KOPT-K1 (cell line): ENCODE measurements around the gene ROR1.

ENCODE experiments used
- H3K27ac ChIP-seq: fragments of 200-600 bp; sonication (generic); 2 replicates; pipeline ENCODE4 v1.5.1; 2016; ENCODE audit warnings: antibody characterized with exemption, mild to moderate bottlenecking, low read depth, low read length; ENCODE audit not compliant: poor library complexity, severe bottlenecking
- H3K36me3 ChIP-seq: fragments of 200-600 bp; sonication (generic); 2 replicates; pipeline ENCODE4 v1.5.1; 2017; ENCODE audit warnings: antibody characterized with exemption, mild to moderate bottlenecking, low read length, moderate library complexity; ENCODE audit not compliant: insufficient read depth
- H3K9me3 ChIP-seq: fragments of 200-600 bp; sonication (generic); 2 replicates; pipeline ENCODE4 v1.5.1; 2017; ENCODE audit warnings: antibody characterized with exemption, low read length, mild to moderate bottlenecking; ENCODE audit not compliant: insufficient read depth, poor library complexity, severe bottlenecking

ROR1 gene

DNA sequence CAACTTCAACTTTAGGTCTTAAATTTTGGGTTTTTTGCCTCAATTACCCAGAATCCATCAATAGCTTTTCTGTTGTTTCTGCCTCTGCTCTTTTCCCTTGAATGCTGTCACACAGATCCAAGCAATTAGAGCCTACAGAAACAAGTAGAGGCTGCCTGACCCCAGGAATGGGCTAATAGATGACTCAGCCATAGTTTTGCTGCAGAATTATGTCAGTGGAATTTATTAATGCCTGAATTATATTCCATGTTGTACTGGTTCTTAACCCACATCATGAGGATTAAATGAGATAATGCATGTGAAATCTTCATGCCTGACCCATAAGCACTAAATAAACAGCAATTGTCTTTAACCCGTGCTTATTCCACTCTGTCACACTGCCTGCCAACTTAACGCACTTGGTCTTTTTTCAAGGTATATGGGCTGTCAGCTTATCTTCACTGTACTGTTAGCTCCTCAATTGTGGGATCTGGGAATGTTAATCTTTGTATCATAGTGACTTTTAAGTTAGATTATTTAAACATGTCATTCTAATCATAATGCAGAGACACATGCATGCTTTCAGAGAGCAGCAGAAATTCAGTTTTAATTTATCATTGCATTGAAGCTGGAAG is 213.3 kb downstream of the ROR1 start:
- Histone ChIP-seq H3K9me3 (no peaks in the 10 kb centered on the region), H3K36me3 (no peaks in the 10 kb centered on the region), H3K27ac (no peak overlapping the region)

GRCh38 chr1:63987628-63988024 is 213.8 kb downstream of the ROR1 start:
- H3K9me3 ChIP-seq: no peaks in the 10 kb centered on the region
- H3K27ac ChIP-seq: no peak overlapping the region
- H3K36me3 ChIP-seq: no peaks in the 10 kb centered on the region

DNA sequence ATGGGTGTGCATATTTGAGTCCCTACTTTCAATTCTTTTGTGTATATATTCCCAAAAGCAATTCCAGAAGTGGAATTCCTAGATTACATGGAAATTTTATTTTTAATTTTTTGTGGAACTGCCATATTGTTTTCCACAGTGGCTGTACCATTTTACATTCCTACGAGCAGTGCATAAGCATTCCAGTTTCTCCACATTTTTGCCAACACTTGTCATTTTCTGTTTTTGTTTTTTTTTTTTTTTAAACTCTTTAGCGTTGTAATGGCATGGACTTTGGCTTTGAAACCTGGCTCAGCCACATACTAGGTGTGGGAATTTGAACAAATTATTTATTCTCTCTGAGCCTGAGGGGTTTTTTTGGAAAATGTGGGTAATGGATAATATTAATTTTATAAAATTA is 215.1 kb downstream of the ROR1 start:
- no peak overlapping the region for H3K27ac ChIP-seq
- H3K36me3 ChIP-seq: no peaks in the 10 kb centered on the region
- no peaks in the 10 kb centered on the region for H3K9me3 ChIP-seq

DNA sequence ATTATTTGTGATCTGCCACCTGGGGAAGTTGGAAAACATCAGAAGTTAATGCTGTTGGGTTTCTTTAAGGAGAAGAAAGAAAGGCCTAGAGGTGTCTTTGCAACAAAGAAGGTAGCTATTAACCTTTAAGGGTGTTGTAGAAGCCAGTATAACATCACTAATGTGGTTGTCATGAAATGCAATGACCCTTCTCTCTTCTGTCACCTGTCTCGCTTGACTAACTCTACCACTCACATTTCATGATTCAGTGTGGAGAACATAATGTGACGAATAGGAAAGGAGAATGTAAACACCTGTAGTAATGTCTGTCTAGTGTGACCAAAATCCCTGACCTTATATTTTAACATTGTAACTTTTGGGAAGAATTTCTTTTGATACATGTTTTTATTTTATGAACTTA is 217.9 kb downstream of the ROR1 start:
- Histone ChIP-seq H3K36me3 (no peaks in the 10 kb centered on the region), H3K27ac (no peak overlapping the region), H3K9me3 (no peaks in the 10 kb centered on the region)

- no peak overlapping the region for H3K27ac ChIP-seq
- H3K36me3 ChIP-seq: no peaks in the 10 kb centered on the region
- no peaks in the 10 kb centered on the region for H3K9me3 ChIP-seq
Measured at GRCh38 chr1:64000021-64000420, 226.2 kb downstream of the ROR1 start.

DNA sequence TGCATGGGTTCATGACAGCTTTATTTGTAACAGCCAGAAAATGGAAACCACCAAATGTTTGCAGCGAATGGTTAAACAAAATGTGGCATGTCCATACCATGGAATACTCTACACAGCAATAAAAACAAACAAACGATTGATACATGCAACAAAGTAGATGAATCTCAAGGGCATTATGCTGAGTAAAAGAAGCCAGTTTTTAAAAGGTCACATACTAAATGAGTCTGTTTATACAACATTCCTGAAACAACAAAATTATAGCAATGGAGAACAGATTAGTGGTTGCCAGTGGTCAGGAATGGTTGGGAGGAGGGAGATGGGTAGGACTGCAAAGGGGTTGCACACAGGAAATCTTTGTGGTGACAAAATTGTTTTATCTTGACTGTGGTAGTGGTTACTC is 227.2 kb downstream of the ROR1 start:
- Histone ChIP-seq H3K36me3 (no peaks in the 10 kb centered on the region), H3K27ac (no peak overlapping the region), H3K9me3 (no peaks in the 10 kb centered on the region)

DNA sequence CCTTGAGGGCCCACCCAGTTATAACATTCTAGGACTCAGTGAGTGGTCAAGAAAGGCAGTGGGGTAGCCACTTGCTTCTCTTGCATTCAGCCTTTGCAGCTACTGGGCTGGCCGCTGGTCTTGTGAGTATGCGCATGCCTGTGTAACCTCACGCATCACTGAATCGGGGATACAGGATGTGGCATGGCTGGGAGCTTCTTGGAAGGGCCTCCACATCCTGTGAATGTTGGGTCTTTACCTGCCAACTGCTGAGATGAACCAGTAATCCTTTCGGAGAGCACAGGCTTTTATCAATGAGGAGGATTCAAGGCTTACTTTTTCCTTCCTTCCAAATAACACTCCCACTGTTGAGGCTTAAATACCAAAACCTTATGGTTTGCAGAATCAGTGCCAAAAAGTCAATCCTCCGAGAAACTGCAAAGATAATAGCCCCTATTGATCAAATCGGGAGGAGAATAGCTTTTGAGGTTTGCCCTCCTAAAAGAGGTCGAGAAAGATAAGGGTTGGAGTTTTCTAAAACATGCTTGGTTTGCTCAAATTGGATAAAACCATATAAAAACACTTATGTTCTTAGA is 230.7 kb downstream of the ROR1 start:
- Histone ChIP-seq H3K36me3 (no peaks in the 10 kb centered on the region), H3K9me3 (no peaks in the 10 kb centered on the region), H3K27ac (no peak overlapping the region)

DNA sequence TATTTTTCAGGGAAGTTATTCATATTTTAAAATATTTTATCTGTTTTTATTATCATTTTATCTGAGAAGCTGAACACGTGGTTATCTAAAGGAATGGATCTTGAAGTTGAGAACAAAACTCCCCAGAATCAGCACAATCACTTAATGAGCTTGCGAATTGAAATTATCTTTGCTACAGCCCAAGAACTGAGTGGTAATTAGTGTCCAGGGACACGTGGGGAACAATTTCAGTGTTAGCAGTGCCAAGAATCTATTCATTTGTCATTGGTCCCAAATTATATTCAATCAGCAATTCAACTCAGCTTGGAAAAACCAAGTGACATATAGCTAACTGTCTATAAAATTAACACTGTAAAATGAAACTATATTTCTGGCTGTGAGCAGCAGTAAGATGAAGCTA is 232.0 kb downstream of the ROR1 start:
- H3K27ac ChIP-seq: no peak overlapping the region
- no peaks in the 10 kb centered on the region for H3K36me3 ChIP-seq
- H3K9me3 ChIP-seq: no peaks in the 10 kb centered on the region

DNA sequence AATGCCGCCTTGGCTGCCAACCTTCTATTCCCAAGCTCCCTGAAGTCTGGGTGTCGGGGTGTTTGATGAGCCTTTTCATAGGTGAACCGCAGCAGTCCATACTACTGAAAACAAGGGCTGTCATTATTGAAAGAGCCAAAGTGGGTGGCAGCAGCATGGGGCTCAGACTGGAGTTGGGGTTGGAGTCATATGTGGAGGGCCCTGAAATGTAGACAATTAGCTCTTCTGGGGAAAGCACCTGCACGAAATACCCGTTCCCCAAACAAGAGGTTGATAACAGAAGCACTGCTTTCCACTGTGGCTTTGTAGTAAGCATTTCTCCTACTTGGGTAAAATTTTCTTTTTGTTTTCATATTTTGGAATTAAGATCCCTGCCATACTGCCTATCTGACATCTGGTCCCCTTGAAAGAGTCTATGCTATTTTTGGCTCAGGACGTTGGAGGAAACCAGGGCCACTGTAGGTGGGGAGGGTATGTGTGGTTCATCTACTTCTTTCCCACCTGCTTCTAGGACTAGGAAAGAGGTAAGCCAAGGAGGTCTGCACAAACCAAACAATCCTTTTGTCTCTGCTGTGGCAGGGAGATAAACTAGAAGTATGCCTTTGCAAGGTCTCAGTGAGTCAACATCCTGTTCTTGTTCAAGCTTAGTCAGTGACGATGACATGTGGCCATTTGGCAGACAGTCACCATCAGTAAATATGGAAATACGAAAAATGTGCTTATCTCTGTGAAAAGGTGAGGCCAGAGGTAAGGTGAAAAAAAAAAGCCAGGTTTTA is 232.6 kb downstream of the ROR1 start:
- H3K36me3 ChIP-seq: no peaks in the 10 kb centered on the region
- H3K27ac ChIP-seq: no peak overlapping the region
- H3K9me3 ChIP-seq: no peaks in the 10 kb centered on the region

GRCh38 chr1:64010316-64010715 is 236.5 kb downstream of the ROR1 start:
- no peaks in the 10 kb centered on the region for H3K9me3 ChIP-seq
- no peak overlapping the region for H3K27ac ChIP-seq
- H3K36me3 ChIP-seq: no peaks in the 10 kb centered on the region

GRCh38 chr1:64013395-64013794 is 239.6 kb downstream of the ROR1 start:
- no peaks in the 10 kb centered on the region for H3K36me3 ChIP-seq
- H3K27ac ChIP-seq: no peak overlapping the region
- H3K9me3 ChIP-seq: no peaks in the 10 kb centered on the region

DNA sequence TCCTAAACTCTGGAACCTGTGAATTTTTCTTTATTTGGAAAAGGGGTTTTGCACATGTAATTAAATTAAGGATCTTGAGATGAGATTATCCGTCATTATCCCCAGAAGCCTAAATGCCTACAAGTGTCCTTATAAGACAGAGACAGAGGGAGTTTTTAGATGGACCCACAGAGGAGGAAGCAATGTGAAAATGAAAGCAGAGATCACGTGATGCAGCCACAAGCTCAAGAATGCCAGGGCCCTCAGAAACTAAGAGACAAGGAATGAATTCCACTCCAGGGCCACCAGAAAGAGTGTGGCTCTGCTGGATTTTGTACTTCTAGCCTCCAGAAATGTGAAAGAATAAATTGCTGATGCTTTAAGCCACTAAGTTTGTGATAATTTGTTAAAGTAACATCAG is 246.0 kb downstream of the ROR1 start:
- no peaks in the 10 kb centered on the region for H3K36me3 ChIP-seq
- no peak overlapping the region for H3K27ac ChIP-seq
- no peaks in the 10 kb centered on the region for H3K9me3 ChIP-seq

DNA sequence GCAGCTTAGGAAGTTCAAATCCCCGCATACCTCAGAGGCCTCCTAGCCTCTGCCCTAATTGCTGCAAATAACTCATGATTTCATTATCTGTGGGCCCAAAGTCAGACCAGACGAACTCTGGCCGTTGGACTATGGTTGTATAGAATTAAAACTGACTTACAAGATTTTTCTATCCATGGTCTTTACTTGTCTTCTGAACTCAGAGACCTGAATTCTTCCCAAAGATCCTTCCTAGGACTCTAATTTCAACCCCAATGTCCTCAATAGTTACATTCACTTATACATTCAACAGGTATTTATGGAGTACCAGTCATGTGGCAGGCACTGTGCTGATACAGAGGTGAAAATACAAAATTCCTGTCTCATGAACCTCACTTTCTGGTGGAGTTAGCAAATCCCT is 247.2 kb downstream of the ROR1 start:
- Histone ChIP-seq H3K27ac (no peak overlapping the region), H3K9me3 (no peaks in the 10 kb centered on the region), H3K36me3 (no peaks in the 10 kb centered on the region)

DNA sequence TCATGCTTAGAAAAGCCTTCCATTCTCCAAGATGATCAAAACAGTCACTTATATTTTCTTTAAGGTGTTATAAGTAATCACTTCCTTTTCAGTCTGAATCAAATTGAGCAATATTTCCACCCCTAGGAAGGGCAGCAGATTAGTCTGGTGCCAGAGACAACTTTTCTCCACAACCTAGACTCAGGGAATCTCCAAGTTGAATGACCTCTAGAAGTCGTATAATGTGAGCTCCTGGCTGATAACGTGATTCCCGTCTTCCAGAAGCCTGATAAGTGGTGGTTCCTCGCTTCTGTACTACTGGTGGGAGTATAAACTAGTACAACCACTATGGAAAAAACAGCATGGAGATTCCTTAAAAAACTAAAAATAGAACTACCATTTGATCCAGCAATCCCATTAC is 251.2 kb downstream of the ROR1 start:
- no peak overlapping the region for H3K27ac ChIP-seq
- no peaks in the 10 kb centered on the region for H3K36me3 ChIP-seq
- peaks cover 4% of the 10 kb centered on the region for H3K9me3 ChIP-seq

GRCh38 chr1:64029037-64029436 is 255.2 kb downstream of the ROR1 start:
- Histone ChIP-seq H3K9me3 (peaks cover 4% of the 10 kb centered on the region), H3K27ac (no peak overlapping the region), H3K36me3 (no peaks in the 10 kb centered on the region)

- H3K27ac ChIP-seq: no peak overlapping the region
- peaks cover 4% of the 10 kb centered on the region for H3K9me3 ChIP-seq
- no peaks in the 10 kb centered on the region for H3K36me3 ChIP-seq
Measured at GRCh38 chr1:64030411-64030810, 256.6 kb downstream of the ROR1 start.
